Parietal lobe (tissue), 2 donors: Measurements from ENCODE around the gene ZFP57. TPM values are rescaled to one million over a fixed set of nuclear protein-coding genes. Genes with fewer than 3 reads are reported as not detected.

ENCODE experiments used
- small RNA-seq: library from RNA; depleted of rRNA; stranded (forward); fragments of <200 nt; gene quantifications from one replicate; pipeline ENCODE3, GENCODE V24; 2014; ENCODE audit warnings: low replicate concordance
- total RNA-seq: library from RNA; depleted of rRNA; stranded (reverse); fragments of >200 nt; gene quantifications from one replicate; pipeline ENCODE4 v1.2.3, GENCODE V29; 2014

ZFP57 gene
- total RNA-seq: not detected

DNA sequence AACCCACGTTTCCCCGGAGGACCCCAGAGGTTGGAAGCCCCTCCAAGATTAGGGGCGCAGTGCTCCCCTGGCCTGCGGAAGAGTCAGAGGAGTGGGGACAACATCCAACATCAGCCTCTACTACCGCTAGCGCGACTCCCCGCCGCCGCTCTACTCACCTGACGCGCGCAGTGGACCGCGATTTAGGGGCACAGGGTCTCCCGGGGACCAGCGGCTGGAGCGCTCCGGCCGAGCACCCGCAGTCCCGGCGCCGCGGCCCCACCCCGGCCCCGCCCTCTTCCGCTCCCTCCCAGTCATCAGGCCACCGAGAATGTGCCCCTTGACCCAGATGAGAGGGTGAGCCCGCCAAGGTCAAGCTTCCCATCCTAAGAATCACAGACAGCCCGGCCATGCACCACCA, at the start of gene ZFP57:
ZFP57 (minus strand) TSS at position 249 of the 400 bp plus-strand sequence. CDS start 4,149 bp downstream, outside the sequence.

DNA sequence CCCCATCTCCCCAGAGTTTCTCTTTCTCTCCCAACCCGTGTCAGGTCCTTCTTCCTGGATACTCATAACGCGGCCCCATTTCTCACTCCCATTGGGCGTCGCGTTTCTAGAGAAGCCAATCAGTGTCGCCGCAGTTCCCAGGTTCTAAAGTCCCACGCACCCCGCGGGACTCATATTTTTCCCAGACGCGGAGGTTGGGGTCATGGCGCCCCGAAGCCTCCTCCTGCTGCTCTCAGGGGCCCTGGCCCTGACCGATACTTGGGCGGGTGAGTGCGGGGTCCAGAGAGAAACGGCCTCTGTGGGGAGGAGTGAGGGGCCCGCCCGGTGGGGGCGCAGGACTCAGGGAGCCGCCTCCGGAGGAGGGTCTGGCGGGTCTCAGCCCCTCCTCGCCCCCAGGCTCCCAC, 42.3 kb upstream of the ZFP57 start, which contains the start of gene HLA-F:
HLA-F (plus strand) TSS at position 173 of the 404 bp plus-strand sequence; CDS start at position 203, 30 bp downstream.

DNA sequence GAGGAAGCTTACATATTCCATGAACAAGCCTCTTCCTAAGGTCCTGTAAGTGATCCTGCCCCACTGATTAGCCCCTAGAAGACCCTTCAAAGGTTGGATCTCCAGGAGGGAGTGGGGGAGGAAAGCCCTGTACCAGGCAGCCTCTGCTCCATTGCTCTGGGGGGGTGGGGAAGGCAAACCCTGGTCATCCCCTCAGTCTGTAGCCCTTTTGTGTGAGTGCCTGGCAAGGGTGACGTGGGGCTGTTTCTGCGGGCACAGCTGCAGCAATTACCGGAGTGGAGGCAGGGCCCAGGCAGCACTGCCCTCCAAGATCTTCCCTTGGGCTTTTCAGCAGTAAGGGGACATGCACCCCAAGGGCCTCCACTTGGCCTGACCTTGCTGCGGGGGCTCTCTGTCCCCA, 24.2 kb downstream of the ZFP57 start, which contains the start of gene MOG:
MOG (plus strand) TSS at position 295 of the 400 bp plus-strand sequence. CDS start 118 bp downstream, outside the sequence.

DNA sequence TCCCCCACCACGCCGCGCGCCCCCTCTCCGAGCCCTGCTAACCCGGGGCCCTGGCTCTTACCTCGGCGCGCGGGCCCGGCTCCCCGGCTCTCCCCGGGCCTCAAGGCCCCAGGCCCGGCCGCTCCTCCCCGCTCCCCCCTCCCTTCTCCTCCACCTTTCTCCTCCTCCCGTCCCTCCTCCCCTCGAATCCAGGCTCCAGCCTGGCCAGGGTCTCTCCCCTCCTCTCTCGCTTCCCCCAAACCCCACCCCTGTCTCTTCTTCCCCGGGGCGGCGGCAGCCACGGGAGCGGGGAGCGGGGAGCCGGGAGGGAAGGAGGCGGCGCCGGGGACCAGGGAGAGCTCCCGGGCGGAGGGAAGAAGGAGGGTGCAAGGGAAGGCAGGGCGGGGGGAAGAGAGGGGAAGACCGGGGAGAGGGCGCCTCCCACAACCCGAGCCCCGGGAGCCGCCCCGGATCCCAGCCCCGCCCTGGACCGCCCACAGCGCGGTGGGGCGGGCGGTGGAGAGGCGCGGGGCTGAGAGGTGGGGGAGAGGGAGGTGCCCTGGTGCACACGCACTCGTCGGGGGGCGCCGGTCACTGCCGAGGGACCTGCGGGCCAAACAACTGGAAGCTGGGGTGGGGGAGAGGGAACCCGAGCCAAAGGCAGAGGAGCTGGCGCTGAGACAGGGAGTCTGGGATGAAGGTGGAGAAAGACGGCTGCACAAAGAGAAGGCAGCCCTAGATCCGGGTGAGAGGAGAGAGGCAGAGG, 48.0 kb downstream of the ZFP57 start, which contains the start of gene GABBR1:
GABBR1 (minus strand) TSS at position 395 of the 745 bp plus-strand sequence. CDS start 798 bp downstream, outside the sequence.

Small RNAs within 50 kb of the gene (small RNA-seq; reads per million reads assigned to genes)
- gene SUMO2P1: not detected

Other genes with a start within 250 kb of the ZFP57 start
- not detected for gene OR10C1, start 241.8 kb downstream of the ZFP57 start, total RNA-seq
- gene OR11A1, start 224.1 kb downstream of the ZFP57 start, total RNA-seq: not detected
- not detected for gene OR2H1, start 224.0 kb downstream of the ZFP57 start, total RNA-seq
- gene MAS1L, start 193.2 kb downstream of the ZFP57 start, total RNA-seq: not detected
- not detected for gene UBD, start 121.4 kb downstream of the ZFP57 start, total RNA-seq
- gene OR2H2, start 96.0 kb downstream of the ZFP57 start, total RNA-seq: not detected
- gene GABBR1, start 48.0 kb downstream of the ZFP57 start, total RNA-seq: 188 TPM
- 0.31 TPM for gene MOG, start 24.1 kb downstream of the ZFP57 start, total RNA-seq
- gene HLA-F, start 42.3 kb upstream of the ZFP57 start, total RNA-seq: 0.94 TPM
- not detected for gene HLA-G, start 146.7 kb upstream of the ZFP57 start, total RNA-seq